UCSD-AML1 (cell line): Measurements from ENCODE around the gene ARID1B.

Source experiments
- DNase-seq: peaks from one replicate; lab custom pipeline; 2025; ENCODE audit not compliant: unreplicated experiment; lab: John Stamatoyannopoulos, UW

ARID1B gene

GRCh38 chr6:156954816-156955215, 177.6 kb downstream of the ARID1B start:
- no peak for DNase-seq

- DNase-seq, result no peak
Measured at GRCh38 chr6:156955494-156956183, 178.5 kb downstream of the ARID1B start.

- no peak for DNase-seq
Measured at GRCh38 chr6:156956286-156956685, 179.1 kb downstream of the ARID1B start.

GRCh38 chr6:156957931-156958547, 180.9 kb downstream of the ARID1B start:
- no peak for DNase-seq

- DNase-seq, result no peak
Measured at GRCh38 chr6:156960525-156960924, 183.3 kb downstream of the ARID1B start.

GRCh38 chr6:156961282-156961892, 184.2 kb downstream of the ARID1B start:
- DNase-seq, result no peak

GRCh38 chr6:156963712-156964700, 186.8 kb downstream of the ARID1B start:
- DNase-seq, result no peak

GRCh38 chr6:156967852-156968251, 190.7 kb downstream of the ARID1B start:
- no peak for DNase-seq

- DNase-seq, result no peak
Measured at GRCh38 chr6:156969233-156969632, 192.1 kb downstream of the ARID1B start.

GRCh38 chr6:156970595-156971112, 193.5 kb downstream of the ARID1B start:
- DNase-seq, result no peak

GRCh38 chr6:156971153-156971885, 194.1 kb downstream of the ARID1B start:
- no peak for DNase-seq

GRCh38 chr6:156972145-156972544, 195.0 kb downstream of the ARID1B start:
- no peak for DNase-seq

- no peak for DNase-seq
Measured at GRCh38 chr6:156974830-156975261, 197.7 kb downstream of the ARID1B start.

- no peak for DNase-seq
Measured at GRCh38 chr6:156975414-156975813, 198.2 kb downstream of the ARID1B start.

GRCh38 chr6:156976216-156977127, 199.3 kb downstream of the ARID1B start:
- no peak for DNase-seq

- no peak for DNase-seq
Measured at GRCh38 chr6:156977527-156978291, 200.5 kb downstream of the ARID1B start.

- DNase-seq, result no peak
Measured at GRCh38 chr6:156978948-156979347, 201.8 kb downstream of the ARID1B start.

- no peak for DNase-seq
Measured at GRCh38 chr6:156980515-156980914, 203.3 kb downstream of the ARID1B start.
